Transverse colon (tissue), 4 donors: Measurements from ENCODE around the gene HECTD4. TPM values are rescaled to one million over a fixed set of nuclear protein-coding genes. Genes with fewer than 3 reads are reported as not detected.

Source experiments
- DNase-seq: peaks from one replicate; pipeline ENCODE4 v3.0.0-alpha.2; 2019
- H3K27ac ChIP-seq, 4 donors: fragments of 200-600 bp; sonication (generic); 2 replicates each; pipeline ENCODE4 v1.5.1; 2016 to 2018; ENCODE audit warnings: inconsistent platforms in 4 of 4
- H3K27me3 ChIP-seq: fragments of 200-600 bp; sonication (generic); 2 replicates; pipeline ENCODE4 v1.5.1; 2017; ENCODE audit warnings: inconsistent platforms
- H3K36me3 ChIP-seq, 4 donors: fragments of 200-600 bp; sonication (generic); 2 replicates each; pipeline ENCODE4 v1.5.1; 2017 to 2019; ENCODE audit warnings: inconsistent platforms in 4 of 4
- H3K4me1 ChIP-seq, 4 donors: fragments of 200-600 bp; sonication (generic); 2 replicates each; pipeline ENCODE4 v1.5.1; 2017 to 2020; ENCODE audit warnings: inconsistent platforms in 4 of 4
- H3K4me3 ChIP-seq, 4 donors: fragments of 200-600 bp; sonication (generic); 1 replicate in 1 of 4; 2 replicates in 3 of 4; pipeline versions ENCODE4 v1.5.1 to v1.6.1; 2017 to 2019; ENCODE audit warnings: inconsistent platforms in 4 of 4
- H3K9me3 ChIP-seq, 2 donors: fragments of 200-600 bp; sonication (generic); 2 replicates each; pipeline ENCODE4 v1.5.1; 2017 to 2019; ENCODE audit warnings: inconsistent platforms in 2 of 2
- EP300 ChIP-seq: sonication (generic); formaldehyde crosslinking; IDR thresholded peaks from one replicate; pipeline ENCODE4 v1.6.1; 2017; ENCODE audit warnings: antibody characterized with exemption, low read depth
- POLR2A ChIP-seq: fragments of 450-650 bp; IDR thresholded peaks from one replicate; pipeline ENCODE4 v1.6.1; 2016; ENCODE audit warnings: antibody characterized with exemption, mild to moderate bottlenecking, moderate library complexity
- POLR2AphosphoS5 ChIP-seq, 3 donors: sonication (generic); formaldehyde crosslinking; IDR thresholded peaks; one replicate each; pipeline ENCODE4 v1.6.1; 2016; ENCODE audit warnings: antibody characterized with exemption in 3 of 3
- WGBS, 2 donors: methylation state at CpG; one replicate each; pipeline ENCODE4 v1.1.5; 2018; ENCODE audit warnings: low coverage in 1 of 2; 5-methylcytosine and 5-hydroxymethylcytosine counted together
- in situ Hi-C, 4 donors: fragments of 200-750 bp; cut with MboI; loops; one replicate each; pipeline versions ENCODE4 v1.15.0 to v1.15.1; 2017; ENCODE audit warnings: low sequenced_read_pairs in 3 of 4, low pct_ligation_motif_present in 1 of 4, low pct_unique_long_range_greater_than_20kb in 1 of 4
- intact Hi-C: fragments of 100-400 bp; cut with DNase I; formaldehyde crosslinking; loops from one replicate; pipeline ENCODE4 v1.15.1; 2023; ENCODE audit warnings: low total_unique reads
- total RNA-seq, 4 donors: library from RNA; depleted of rRNA; stranded (reverse); fragments of >200 nt; gene quantifications; one replicate each; pipeline ENCODE4 v1.1.0, GENCODE V29; 2016
- TF ChIP-seq, protein P1 (sequence below), 5 experiments: fragments of 200-600 bp in 3 of 5; fragments of 450-650 bp in 2 of 5; sonication (generic) in 3 of 5; IDR thresholded peaks; 1 replicate in 2 of 5; 2 replicates in 3 of 5; pipeline ENCODE4 v1.5.1; 2016 to 2017; ENCODE audit warnings: antibody characterized with exemption in 5 of 5, inconsistent platforms in 3 of 5, mild to moderate bottlenecking in 2 of 5, moderate library complexity in 1 of 5

HECTD4 gene
- total RNA-seq, 4 donors from 2014 or later: 52.6 to 171 (median 121) TPM

DNA sequence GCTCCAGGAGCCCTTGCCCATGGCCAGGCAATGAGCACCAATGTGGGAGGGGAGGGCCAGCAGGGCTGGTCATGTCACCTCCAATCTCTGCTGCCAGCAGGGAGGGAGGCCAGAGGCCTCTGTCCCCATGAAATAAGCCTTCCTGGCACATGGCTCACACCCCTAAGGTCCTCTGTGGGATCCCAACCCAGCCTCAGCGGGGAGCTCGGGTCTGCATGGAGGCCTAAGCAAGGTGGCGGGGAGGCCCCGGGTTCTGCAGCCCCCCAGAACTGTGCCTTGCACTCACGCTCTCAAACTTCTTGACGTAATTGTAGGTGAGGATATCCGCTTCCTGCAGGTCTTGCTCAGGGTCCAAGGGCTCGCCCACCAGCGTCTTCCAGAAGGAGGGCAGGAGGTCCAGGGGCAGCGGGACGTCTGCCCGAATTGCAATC lies 215.2 kb downstream of the HECTD4 start:
- intact Hi-C loops: no loop called here
- peaks cover 0 to 16% (median 8%) of the 10 kb centered on the region in 4 donors for H3K36me3 ChIP-seq
- no peak for TF ChIP-seq POLR2AphosphoS5 (IDR thresholded peaks at IDR 0.05)
- no peak for TF ChIP-seq EP300
- TF ChIP-seq, protein P1, sequence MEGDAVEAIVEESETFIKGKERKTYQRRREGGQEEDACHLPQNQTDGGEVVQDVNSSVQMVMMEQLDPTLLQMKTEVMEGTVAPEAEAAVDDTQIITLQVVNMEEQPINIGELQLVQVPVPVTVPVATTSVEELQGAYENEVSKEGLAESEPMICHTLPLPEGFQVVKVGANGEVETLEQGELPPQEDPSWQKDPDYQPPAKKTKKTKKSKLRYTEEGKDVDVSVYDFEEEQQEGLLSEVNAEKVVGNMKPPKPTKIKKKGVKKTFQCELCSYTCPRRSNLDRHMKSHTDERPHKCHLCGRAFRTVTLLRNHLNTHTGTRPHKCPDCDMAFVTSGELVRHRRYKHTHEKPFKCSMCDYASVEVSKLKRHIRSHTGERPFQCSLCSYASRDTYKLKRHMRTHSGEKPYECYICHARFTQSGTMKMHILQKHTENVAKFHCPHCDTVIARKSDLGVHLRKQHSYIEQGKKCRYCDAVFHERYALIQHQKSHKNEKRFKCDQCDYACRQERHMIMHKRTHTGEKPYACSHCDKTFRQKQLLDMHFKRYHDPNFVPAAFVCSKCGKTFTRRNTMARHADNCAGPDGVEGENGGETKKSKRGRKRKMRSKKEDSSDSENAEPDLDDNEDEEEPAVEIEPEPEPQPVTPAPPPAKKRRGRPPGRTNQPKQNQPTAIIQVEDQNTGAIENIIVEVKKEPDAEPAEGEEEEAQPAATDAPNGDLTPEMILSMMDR (IDR thresholded peaks at IDR 0.05): no peak
- TF ChIP-seq POLR2A: no peak

DNA sequence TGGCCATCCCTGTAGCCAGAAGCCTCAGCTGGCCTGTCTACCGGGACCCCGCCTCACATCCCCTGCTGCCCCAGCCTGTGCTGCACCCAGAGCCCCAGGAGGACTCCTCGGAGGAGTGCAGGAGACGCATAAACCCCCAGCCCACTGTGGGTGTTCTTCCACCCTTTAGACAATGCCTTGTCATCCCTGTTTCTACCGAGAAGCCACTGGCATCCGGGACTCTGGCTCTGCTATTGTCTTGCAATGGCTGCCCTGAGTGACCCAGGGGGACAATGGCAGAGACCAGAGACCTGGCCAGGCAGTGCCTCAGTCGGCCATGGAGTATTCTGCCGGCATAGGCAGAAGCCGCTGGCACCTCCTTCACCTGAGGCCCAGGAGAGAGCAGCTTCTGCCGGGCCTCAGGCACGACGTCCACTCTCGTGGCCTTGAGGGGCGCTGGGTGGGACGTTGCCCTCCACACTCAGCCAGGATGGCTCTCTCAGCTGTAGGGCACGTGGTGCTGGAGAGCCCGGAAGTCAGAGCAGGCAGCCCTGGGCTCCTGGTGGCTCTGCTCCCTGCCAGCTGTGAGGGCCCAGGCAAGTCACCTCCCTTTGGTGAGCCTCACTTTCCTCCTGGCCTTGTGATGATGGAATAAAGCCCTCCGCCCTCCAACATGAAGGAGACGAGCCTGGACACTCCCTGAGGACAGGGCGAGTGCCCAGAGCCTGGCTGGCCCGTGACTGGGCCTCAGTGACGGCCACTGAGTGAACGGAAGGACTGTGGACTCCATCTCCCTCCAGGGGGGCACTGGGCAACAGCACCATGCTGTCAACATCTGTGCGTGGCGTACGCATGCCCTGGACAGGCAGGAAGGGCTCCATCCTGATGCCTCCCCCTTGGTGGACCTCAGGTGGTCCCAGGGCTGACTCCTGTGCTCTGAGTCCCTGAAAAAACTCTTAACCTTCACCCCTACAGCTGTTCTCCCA lies 215.9 kb downstream of the HECTD4 start:
- 95% methylated on average over 4 to 23 of the region's 26 CpGs for whole genome bisulfite sequencing, 2 donors
- H3K9me3 ChIP-seq: no peaks in the 10 kb centered on the region
- in situ Hi-C loops (no loop called here), intact Hi-C loops (no loop called here)
- no peak overlapping the region for H3K27ac ChIP-seq
- no peaks in the 10 kb centered on the region for H3K27me3 ChIP-seq
- H3K36me3 ChIP-seq: peaks cover 0 to 17% (median 8%) of the 10 kb centered on the region in 4 donors
- H3K4me3 ChIP-seq: no peak overlapping the region
- no peaks in the 10 kb centered on the region for H3K4me1 ChIP-seq
- TF ChIP-seq POLR2A (no peak), EP300 (no peak), POLR2AphosphoS5 (IDR thresholded peaks at IDR 0.05) (no peak)
- TF ChIP-seq, protein P1 (IDR thresholded peaks at IDR 0.05): no peak
- DNase-seq: no peak

More for the DNA sequence above, 215.2 kb downstream of the HECTD4 start:
- Histone ChIP-seq H3K27me3 (no peaks in the 10 kb centered on the region), H3K9me3 (no peaks in the 10 kb centered on the region), H3K4me1 (no peaks in the 10 kb centered on the region), H3K4me3 (no peak overlapping the region), H3K27ac (no peak overlapping the region)
- no peak for DNase-seq
- 98% methylated on average over 12 of the region's 12 CpGs; no CpG with 5 or more reads in 1 of the 2 donors for whole genome bisulfite sequencing, 2 donors
- in situ Hi-C loops: no loop called here

DNA sequence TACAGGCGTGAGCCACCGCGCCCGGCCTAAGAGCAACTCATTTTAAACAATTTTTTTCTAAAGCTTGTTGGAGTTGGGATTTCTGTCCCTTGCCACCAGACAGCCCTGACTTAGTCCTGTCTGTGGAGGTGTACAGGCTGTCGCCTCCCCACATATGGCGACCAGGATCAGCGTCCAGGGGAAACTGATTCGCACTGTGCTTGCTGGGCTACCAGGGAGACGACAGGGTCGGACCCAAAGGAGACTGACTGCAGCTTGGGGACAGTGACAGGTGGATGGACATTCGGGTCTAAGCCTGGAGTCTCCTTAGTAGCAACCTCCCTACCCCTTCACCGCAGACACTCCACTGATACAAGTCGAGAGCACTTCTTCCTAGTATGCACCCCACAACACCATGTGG lies 216.6 kb downstream of the HECTD4 start:
- in situ Hi-C loops: no loop called here
- TF ChIP-seq, protein P1 (IDR thresholded peaks at IDR 0.05): no peak
- TF ChIP-seq POLR2AphosphoS5 (IDR thresholded peaks at IDR 0.05) (no peak), POLR2A (no peak), EP300 (no peak)
- no peaks in the 10 kb centered on the region for H3K27me3 ChIP-seq
- intact Hi-C loops: no loop called here
- H3K9me3 ChIP-seq: no peaks in the 10 kb centered on the region
- 92 to 97% methylated on average over 9 to 13 of the region's 13 CpGs for WGBS, 2 donors
- H3K36me3 ChIP-seq: peaks cover 0 to 24% (median 6%) of the 10 kb centered on the region in 4 donors
- H3K4me1 ChIP-seq: no peaks in the 10 kb centered on the region
- DNase-seq: no peak
- H3K27ac ChIP-seq: no peak overlapping the region
- no peak overlapping the region for H3K4me3 ChIP-seq

DNA sequence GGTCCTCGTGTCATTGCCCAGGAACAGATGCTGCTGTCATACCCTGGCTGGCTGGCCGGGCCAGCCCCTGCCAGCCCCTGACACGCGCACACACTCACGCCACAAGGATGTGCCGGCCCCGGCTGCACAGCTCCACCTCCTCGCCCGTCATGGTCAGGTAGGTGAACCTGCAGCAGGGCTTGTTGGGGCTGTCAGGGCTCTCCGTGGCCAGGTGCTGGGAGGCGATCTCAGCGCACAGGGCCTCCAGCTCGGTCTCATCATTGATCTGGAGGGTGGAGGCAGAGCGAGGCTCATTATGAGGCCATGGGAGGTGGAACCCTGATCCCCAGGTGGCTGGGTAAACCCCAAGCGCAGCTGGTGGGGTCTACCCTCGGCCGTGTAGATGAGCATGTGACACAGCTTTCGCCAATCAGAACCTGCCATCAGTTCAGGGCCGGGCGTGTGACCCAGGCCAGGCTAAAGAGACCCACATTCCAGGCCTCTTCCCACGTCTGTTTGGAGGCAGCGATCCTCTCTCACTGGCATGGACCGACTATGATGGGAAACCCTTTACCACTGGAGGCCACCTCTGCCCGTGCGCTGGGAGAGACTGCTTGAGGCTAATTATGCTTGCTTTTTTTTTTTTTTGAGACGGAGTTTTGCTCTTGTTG lies 218.1 kb downstream of the HECTD4 start:
- no peak overlapping the region for H3K4me3 ChIP-seq
- no peaks in the 10 kb centered on the region for H3K27me3 ChIP-seq
- no peak for DNase-seq
- in situ Hi-C loops (no loop called here), intact Hi-C loops (no loop called here)
- TF ChIP-seq EP300 (no peak), POLR2A (no peak), POLR2AphosphoS5 (IDR thresholded peaks at IDR 0.05) (no peak)
- TF ChIP-seq, protein P1 (IDR thresholded peaks at IDR 0.05): no peak
- H3K4me1 ChIP-seq: no peaks in the 10 kb centered on the region
- H3K27ac ChIP-seq: no peak overlapping the region
- WGBS, 2 donors: 86 to 93% methylated on average over 1 to 26 of the region's 26 CpGs
- no peaks in the 10 kb centered on the region for H3K9me3 ChIP-seq
- peaks cover 0 to 33% (median 13%) of the 10 kb centered on the region in 4 donors for H3K36me3 ChIP-seq
